Endodermal cell (in vitro differentiated cells): ENCODE measurements around the gene NCK1. TPM values are rescaled to one million over a fixed set of nuclear protein-coding genes. Genes with fewer than 3 reads are reported as not detected.

ENCODE experiments used
- DNase-seq: peaks from one replicate; pipeline ENCODE4 v3.0.0-alpha.2; 2017
- H3K27ac ChIP-seq: 2 replicates; pipeline ENCODE4 v1.5.1; 2013; ENCODE audit warnings: mild to moderate bottlenecking, low read depth, low read length, moderate library complexity
- H3K27me3 ChIP-seq: 2 replicates; pipeline ENCODE4 v1.6.1; 2013; ENCODE audit warnings: mild to moderate bottlenecking, low read length, moderate library complexity; ENCODE audit not compliant: insufficient read depth, control insufficient read depth, poor library complexity, severe bottlenecking
- H3K36me3 ChIP-seq: 2 replicates; pipeline ENCODE4 v1.7.0; 2013; ENCODE audit warnings: mild to moderate bottlenecking, low read length, moderate library complexity; ENCODE audit not compliant: control insufficient read depth, insufficient read depth
- H3K4me1 ChIP-seq: one replicate; pipeline ENCODE4 v1.7.0; 2013; ENCODE audit warnings: low read length; ENCODE audit not compliant: control insufficient read depth, insufficient read depth
- H3K4me3 ChIP-seq: 2 replicates; pipeline ENCODE4 v1.5.1; 2013; ENCODE audit warnings: mild to moderate bottlenecking, low read length, moderate library complexity
- H3K9ac ChIP-seq: 2 replicates; pipeline ENCODE4 v1.6.1; 2013; ENCODE audit warnings: mild to moderate bottlenecking, low read length, moderate library complexity; ENCODE audit not compliant: poor library complexity, severe bottlenecking; ENCODE audit errors: extremely low read depth
- H3K9me3 ChIP-seq: 2 replicates; pipeline ENCODE4 v1.6.1; 2013; ENCODE audit warnings: mild to moderate bottlenecking, low read length, moderate library complexity; ENCODE audit not compliant: control insufficient read depth
- H3K27ac Mint-ChIP-seq: 2 replicates; pipeline ENCODE4 v1.8.0; 2020; ENCODE audit warnings: mixed read lengths
- H3K27me3 Mint-ChIP-seq: 2 replicates; pipeline ENCODE4 v1.8.0; 2021; ENCODE audit warnings: mild to moderate bottlenecking, mixed read lengths; ENCODE audit not compliant: insufficient read depth
- H3K36me3 Mint-ChIP-seq: 2 replicates; pipeline ENCODE4 v1.8.0; 2020; ENCODE audit warnings: low read depth, mixed read lengths
- H3K4me1 Mint-ChIP-seq: 2 replicates; pipeline ENCODE4 v1.8.0; 2020; ENCODE audit warnings: mixed read lengths
- H3K4me3 Mint-ChIP-seq: 2 replicates; pipeline ENCODE4 v1.8.0; 2020; ENCODE audit warnings: mild to moderate bottlenecking, moderate library complexity, mixed read lengths
- H3K9me3 Mint-ChIP-seq: 2 replicates; pipeline ENCODE4 v1.8.0; 2020; ENCODE audit warnings: mild to moderate bottlenecking, mixed read lengths
- WGBS, 2 experiments: methylation state at CpG; one replicate each; pipeline versions ENCODE4 v1.1.5 to v1.1.7; 2013; ENCODE audit warnings: missing lambda C conversion rate in 2 of 2, mixed read lengths in 1 of 2; ENCODE audit not compliant: insufficient coverage in 1 of 2, insufficient read length in 1 of 2; 5-methylcytosine and 5-hydroxymethylcytosine counted together
- total RNA-seq, 2 donors: library from RNA; stranded (reverse); fragmentation: NEBNext Ultra II Directional in 1 of 2; extraction: Animal tissue kit (Norgen Biotek cat#: 25700) in 1 of 2; gene quantifications; 2 replicates in 1 of 2; 3 replicates in 1 of 2; pipeline ENCODE4 v1.2.1, GENCODE V29; 2021
- TF ChIP-seq, protein P1 (sequence below): fragments of 200-600 bp; sonication (generic); conservative IDR thresholded peaks from 2 replicates; pipeline ENCODE4 v1.5.0; 2021; ENCODE audit warnings: antibody characterized with exemption, mild to moderate bottlenecking

The NCK1 gene
- total RNA-seq, 2 donors from 2014 or later, result 24.5 to 28.9 TPM

DNA sequence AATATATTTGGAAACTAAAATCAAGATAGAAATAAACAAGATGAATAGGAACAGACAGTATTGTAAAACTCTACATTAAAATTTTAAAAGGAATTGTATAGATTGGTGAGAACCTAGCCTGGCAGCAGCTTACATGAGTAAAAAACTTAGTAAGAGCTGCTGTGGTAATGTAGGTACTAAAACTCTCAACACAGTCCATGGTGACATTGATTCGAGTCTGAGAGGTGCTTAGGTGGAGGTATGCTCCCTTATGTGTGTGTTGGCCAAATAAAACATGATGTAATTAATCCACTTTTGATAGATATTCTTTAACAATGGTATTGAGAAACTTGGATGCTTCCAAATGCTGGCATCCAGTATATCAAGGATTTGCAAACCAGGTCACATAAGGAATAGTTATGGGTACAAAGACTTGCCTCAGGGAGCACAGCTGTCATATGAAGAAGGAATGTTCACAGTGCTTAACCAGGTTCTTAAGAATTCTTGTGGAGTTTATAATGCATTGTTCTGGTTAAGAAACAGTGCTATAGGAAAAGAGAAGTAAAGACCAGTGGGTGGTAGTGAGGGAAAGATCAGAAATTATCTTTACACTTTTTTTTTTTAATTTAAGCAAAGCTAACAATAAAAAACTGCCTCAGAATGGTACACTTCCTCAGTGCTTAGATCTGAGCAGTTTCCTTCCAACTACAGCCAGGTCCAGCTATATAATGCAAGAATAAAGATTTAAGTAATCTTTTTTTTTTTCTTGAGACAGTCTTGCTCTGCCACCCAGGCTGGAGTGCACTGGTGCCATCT is 71.2 kb downstream of the NCK1 start:
- Mint-ChIP-seq H3K4me3 (no peak overlapping the region), H3K4me1 (no peaks in the 10 kb centered on the region), H3K27ac (no peak overlapping the region), H3K36me3 (peaks cover 38% of the 10 kb centered on the region), H3K27me3 (no peaks in the 10 kb centered on the region), H3K9me3 (peaks cover 9% of the 10 kb centered on the region)
- H3K27me3 ChIP-seq, result no peaks in the 10 kb centered on the region
- DNase-seq, result no peak
- TF ChIP-seq, protein P1, sequence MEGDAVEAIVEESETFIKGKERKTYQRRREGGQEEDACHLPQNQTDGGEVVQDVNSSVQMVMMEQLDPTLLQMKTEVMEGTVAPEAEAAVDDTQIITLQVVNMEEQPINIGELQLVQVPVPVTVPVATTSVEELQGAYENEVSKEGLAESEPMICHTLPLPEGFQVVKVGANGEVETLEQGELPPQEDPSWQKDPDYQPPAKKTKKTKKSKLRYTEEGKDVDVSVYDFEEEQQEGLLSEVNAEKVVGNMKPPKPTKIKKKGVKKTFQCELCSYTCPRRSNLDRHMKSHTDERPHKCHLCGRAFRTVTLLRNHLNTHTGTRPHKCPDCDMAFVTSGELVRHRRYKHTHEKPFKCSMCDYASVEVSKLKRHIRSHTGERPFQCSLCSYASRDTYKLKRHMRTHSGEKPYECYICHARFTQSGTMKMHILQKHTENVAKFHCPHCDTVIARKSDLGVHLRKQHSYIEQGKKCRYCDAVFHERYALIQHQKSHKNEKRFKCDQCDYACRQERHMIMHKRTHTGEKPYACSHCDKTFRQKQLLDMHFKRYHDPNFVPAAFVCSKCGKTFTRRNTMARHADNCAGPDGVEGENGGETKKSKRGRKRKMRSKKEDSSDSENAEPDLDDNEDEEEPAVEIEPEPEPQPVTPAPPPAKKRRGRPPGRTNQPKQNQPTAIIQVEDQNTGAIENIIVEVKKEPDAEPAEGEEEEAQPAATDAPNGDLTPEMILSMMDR, result no peak
- H3K9ac ChIP-seq, result no peak overlapping the region
- H3K36me3 ChIP-seq, result peaks cover 18% of the 10 kb centered on the region
- no peak overlapping the region for H3K27ac ChIP-seq
- H3K4me3 ChIP-seq, result no peak overlapping the region
- H3K9me3 ChIP-seq, result peaks cover 12% of the 10 kb centered on the region
- H3K4me1 ChIP-seq, result no peaks in the 10 kb centered on the region
- WGBS, 2 experiments, result 100% methylated on average over 1 of the region's 1 CpG; no CpG with 5 or more reads in 1 of the 2 experiments

DNA sequence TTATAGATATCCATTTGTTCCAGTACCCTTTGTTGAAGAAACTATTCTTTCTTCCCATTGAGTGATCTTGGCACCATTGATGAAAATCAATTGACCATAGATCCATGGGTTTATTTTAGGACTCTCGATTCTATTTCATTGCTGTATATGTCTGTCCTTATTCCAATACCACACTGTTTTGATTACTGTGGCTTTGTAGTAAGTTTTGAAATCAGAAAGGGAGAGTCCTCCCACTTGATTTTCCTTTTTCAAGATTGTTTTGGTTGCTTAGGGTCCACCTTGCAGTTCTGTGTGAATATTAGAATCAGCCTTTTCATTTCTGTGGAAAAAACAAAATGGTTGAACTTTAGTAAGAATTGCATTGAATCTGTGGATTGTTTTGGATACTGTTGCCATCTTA is 75.2 kb downstream of the NCK1 start:
- Histone ChIP-seq H3K9me3 (peaks cover 12% of the 10 kb centered on the region), H3K27me3 (no peaks in the 10 kb centered on the region), H3K4me1 (no peaks in the 10 kb centered on the region), H3K4me3 (no peak overlapping the region), H3K9ac (no peak overlapping the region), H3K27ac (no peak overlapping the region), H3K36me3 (peaks cover 6% of the 10 kb centered on the region)
- H3K36me3 Mint-ChIP-seq, result peaks cover 31% of the 10 kb centered on the region
- H3K27me3 Mint-ChIP-seq, result no peaks in the 10 kb centered on the region
- peaks cover 5% of the 10 kb centered on the region for H3K4me1 Mint-ChIP-seq
- H3K9me3 Mint-ChIP-seq, result peaks cover 9% of the 10 kb centered on the region
- no peak for DNase-seq
- 100% methylated on average over 1 of the region's 1 CpG; no CpG with 5 or more reads in 1 of the 2 experiments for WGBS, 2 experiments
- no peak overlapping the region for H3K4me3 Mint-ChIP-seq
- no peak overlapping the region for H3K27ac Mint-ChIP-seq
- TF ChIP-seq, protein P1, result no peak

DNA sequence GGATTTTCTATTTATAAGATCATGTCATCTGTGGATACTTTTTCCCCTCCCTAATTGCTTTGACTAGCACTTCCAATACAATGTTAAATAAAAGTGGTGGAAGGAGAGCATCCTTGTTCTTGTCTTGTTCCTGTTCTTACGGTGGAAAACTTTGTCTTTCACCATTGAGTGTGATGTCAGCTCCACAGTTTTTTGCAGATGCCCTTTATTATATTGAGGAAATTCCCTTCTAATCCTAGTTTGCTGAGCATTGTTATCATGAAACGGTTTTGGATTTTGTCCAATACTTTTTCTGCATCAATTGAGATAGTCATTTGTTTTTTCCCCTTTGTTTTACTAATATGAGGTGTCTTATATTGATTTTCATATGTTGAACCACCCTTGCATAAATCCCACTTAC is 75.8 kb downstream of the NCK1 start:
- TF ChIP-seq, protein P1, result no peak
- Histone ChIP-seq H3K27me3 (no peaks in the 10 kb centered on the region), H3K4me1 (no peaks in the 10 kb centered on the region), H3K36me3 (peaks cover 6% of the 10 kb centered on the region), H3K4me3 (no peak overlapping the region), H3K9ac (no peak overlapping the region), H3K27ac (no peak overlapping the region), H3K9me3 (peaks cover 12% of the 10 kb centered on the region)
- Mint-ChIP-seq H3K27me3 (no peaks in the 10 kb centered on the region), H3K4me3 (no peak overlapping the region), H3K9me3 (peaks cover 9% of the 10 kb centered on the region), H3K27ac (no peak overlapping the region), H3K4me1 (peaks cover 12% of the 10 kb centered on the region), H3K36me3 (peaks cover 31% of the 10 kb centered on the region)
- 96% methylated on average over 2 of the region's 2 CpGs; no CpG with 5 or more reads in 1 of the 2 experiments for WGBS, 2 experiments
- no peak for DNase-seq
